HL-60 (cell line): ENCODE measurements around the gene SMIM30.

ENCODE experiments used
- DNase-seq, 2 experiments: peaks; one replicate each; pipeline ENCODE4 v3.0.0-alpha.2; 2010 to 2020; ENCODE audit warnings: low read depth in 1 of 2, low spot score in 1 of 2
- H3K27ac ChIP-seq: fragments of 250-450 bp; sonication (Bioruptor Pico); replicated peaks from 2 replicates; pipeline ENCODE4 v1.5.1; 2020; ENCODE audit warnings: mild to moderate bottlenecking, moderate library complexity
- H3K27me3 ChIP-seq: fragments of 250-450 bp; sonication (Bioruptor Pico); 2 replicates; pipeline ENCODE4 v1.5.1; 2021; ENCODE audit warnings: mild to moderate bottlenecking, moderate library complexity; ENCODE audit not compliant: insufficient read depth, poor library complexity, severe bottlenecking
- H3K4me3 ChIP-seq: replicated peaks from 2 replicates; pipeline ENCODE4 v1.5.1; 2011; ENCODE audit warnings: mild to moderate bottlenecking, control low read depth, low read length; ENCODE audit not compliant: insufficient read depth
- CTCF ChIP-seq: IDR thresholded peaks from one replicate; pipeline ENCODE4 v1.5.1; 2011; ENCODE audit warnings: low read length, control low read depth, inconsistent platforms; ENCODE audit not compliant: insufficient read depth
- GABPA ChIP-seq: IDR thresholded peaks from 2 replicates; pipeline ENCODE4 v1.6.1; 2012; ENCODE audit warnings: low read depth
- POLR2AphosphoS5 ChIP-seq: IDR thresholded peaks from 2 replicates; pipeline ENCODE4 v1.6.1; 2012; ENCODE audit warnings: low read depth
- SPI1 ChIP-seq: IDR thresholded peaks from 2 replicates; pipeline ENCODE4 v1.6.1; 2012; ENCODE audit warnings: low read depth, mild to moderate bottlenecking, borderline replicate concordance
- TF ChIP-seq, protein P1 (sequence below): IDR thresholded peaks from 2 replicates; pipeline ENCODE4 v1.6.1; 2012; ENCODE audit warnings: low read depth; ENCODE audit not compliant: insufficient replicate concordance

The SMIM30 gene

DNA sequence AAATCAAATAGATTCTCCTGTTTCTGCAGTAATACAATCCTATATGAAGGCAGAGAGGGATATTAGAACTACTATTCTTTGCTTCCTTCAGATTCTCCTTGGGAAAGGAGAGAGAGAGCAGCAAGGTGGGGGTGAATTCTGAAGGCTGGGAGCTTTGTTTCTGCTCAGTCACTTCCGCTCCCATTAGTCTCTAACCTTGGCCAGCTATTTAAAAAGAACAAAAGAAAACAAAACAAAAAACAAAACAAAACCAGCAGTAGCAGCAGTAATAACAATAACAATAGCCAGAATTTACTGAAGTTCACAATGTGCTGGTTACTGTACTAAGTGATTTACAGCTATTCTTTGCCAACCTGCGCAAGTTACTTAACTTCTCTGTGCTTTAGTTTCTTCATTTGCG is 41.7 kb downstream of the SMIM30 start:
- no peak for DNase-seq
- TF ChIP-seq CTCF (no peak), GABPA (no peak), POLR2AphosphoS5 (no peak), SPI1 (no peak)
- TF ChIP-seq, protein P1, sequence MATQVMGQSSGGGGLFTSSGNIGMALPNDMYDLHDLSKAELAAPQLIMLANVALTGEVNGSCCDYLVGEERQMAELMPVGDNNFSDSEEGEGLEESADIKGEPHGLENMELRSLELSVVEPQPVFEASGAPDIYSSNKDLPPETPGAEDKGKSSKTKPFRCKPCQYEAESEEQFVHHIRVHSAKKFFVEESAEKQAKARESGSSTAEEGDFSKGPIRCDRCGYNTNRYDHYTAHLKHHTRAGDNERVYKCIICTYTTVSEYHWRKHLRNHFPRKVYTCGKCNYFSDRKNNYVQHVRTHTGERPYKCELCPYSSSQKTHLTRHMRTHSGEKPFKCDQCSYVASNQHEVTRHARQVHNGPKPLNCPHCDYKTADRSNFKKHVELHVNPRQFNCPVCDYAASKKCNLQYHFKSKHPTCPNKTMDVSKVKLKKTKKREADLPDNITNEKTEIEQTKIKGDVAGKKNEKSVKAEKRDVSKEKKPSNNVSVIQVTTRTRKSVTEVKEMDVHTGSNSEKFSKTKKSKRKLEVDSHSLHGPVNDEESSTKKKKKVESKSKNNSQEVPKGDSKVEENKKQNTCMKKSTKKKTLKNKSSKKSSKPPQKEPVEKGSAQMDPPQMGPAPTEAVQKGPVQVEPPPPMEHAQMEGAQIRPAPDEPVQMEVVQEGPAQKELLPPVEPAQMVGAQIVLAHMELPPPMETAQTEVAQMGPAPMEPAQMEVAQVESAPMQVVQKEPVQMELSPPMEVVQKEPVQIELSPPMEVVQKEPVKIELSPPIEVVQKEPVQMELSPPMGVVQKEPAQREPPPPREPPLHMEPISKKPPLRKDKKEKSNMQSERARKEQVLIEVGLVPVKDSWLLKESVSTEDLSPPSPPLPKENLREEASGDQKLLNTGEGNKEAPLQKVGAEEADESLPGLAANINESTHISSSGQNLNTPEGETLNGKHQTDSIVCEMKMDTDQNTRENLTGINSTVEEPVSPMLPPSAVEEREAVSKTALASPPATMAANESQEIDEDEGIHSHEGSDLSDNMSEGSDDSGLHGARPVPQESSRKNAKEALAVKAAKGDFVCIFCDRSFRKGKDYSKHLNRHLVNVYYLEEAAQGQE: no peak
- H3K27me3 ChIP-seq: no peaks in the 10 kb centered on the region
- H3K27ac ChIP-seq: no peak overlapping the region
- H3K4me3 ChIP-seq: no peak overlapping the region

- DNase-seq: peak; percentile 41 to 93
- H3K27ac ChIP-seq: peak overlapping the region; percentile 37
- TF ChIP-seq SPI1 (no peak), GABPA (no peak), CTCF (no peak), POLR2AphosphoS5 (no peak)
- TF ChIP-seq, protein P1: no peak
- H3K4me3 ChIP-seq: no peak overlapping the region
- H3K27me3 ChIP-seq: no peaks in the 10 kb centered on the region
Measured at GRCh38 chr7:113071465-113071864, 46.9 kb downstream of the SMIM30 start.
